ENCODE measurements around the gene ABHD13.
"Not testable (repeated sequence)": the region's sequence is repeated elsewhere in the genome, so short reads cannot be mapped to it uniquely, and the experiment has no call there.

Gene ABHD13

DNA sequence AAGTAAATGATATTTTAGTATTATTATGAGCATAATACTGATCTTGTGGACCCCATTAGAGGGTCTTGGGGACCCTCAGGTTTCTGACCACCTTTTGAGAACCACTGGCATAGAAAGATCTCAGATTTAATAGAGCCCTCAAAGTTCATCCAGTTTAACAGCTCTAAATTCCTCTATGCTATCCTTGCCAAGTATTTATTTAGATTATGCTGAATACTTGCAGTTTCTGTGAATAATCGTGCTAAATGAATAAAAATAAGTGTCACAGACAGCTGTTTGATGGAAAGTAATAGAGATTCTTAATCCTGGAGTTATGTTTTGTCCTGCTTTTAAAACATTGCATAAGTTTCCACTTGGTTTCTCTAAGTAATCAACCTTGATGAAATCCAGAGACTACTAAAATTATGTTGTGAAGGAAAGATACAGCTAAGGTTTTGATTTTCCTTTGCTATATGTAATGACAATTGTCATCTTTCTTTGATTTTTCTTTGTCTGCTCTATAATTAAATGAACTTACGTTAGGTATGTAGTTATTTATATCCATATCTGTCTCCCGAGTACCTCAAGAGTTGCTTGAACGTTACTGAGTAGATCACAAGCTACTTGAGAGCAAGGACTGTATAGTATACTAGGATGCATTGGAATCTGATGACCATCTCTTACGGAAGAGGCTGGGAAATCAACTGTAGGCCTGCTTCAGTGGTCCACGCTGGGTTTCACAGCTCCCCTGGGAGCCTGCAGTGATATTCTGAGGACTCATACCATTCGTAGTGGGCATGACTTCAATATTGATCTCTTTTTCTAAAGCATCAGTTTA is 5.7 kb downstream of the ABHD13 start:
- no peak for DNase-seq (ENCODE audit: low spot score)

DNA sequence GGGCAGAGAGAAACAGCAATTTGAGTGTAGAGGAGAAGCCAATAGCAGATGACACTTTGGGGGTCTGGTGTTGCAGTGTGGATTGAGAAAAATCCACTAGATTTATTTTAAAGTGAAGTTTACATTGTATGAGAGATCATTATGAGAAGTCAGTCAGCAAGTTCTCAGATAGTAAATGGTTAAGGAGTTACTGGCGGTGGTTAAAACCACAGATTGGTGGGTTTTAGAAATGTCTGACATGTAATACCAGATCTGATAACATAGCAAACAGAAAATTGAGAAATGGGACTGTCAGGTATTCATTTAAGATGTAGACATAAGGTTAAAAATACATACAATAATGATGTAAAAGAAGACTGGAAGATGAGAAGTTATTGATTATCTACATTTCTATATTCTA is 7.2 kb downstream of the ABHD13 start:
- DNase-seq (ENCODE audit: low spot score), result no peak

DNA sequence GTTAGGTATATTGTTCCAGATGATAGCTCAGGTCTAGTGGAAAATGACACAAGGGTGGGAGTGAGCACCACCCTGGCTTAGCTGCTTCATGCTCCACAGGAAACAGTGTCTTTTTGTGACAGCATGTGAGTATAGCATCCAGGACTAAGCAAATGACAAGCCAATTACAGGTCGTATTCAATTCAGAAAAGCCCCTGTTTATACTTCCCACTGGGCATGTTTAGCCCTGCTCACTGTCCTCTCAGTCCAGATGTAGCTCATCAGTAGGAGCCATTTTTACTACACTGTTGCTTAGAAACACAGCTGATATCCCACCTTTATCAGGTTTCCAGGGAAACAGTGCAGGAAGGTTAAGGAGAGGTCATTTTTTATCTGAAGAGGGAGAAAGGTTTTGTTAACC is 8.0 kb downstream of the ABHD13 start:
- DNase-seq (ENCODE audit: low spot score), result no peak

DNA sequence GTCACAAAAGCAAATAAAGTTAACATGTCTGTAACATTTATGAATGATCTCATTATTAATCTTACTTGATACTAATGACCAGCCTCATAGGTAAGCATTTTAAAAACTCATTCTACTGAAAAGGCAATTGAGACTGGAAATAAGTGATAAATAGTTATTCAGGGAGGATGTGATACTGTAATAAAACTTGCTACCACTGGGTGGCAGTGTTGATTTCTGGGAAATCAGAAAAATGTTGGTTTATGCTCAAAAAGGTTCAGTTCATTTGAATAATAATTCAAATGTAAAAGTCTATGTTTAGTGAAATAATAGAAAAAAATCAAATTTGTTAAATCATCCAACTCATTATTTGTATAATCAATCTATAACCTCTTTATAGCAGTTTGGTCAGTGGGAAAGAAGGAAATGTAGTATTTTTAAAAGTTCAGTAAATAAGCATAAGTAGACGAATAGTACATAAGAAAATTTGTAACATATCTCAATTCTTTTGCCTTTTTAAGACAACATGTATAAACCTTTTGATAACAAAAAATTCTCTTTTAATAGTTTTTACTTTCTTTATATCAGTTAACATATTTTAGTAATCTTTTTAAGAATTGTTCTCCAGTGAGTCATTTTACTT is 9.6 kb downstream of the ABHD13 start:
- DNase-seq (ENCODE audit: low spot score), result peak; percentile 75

DNA sequence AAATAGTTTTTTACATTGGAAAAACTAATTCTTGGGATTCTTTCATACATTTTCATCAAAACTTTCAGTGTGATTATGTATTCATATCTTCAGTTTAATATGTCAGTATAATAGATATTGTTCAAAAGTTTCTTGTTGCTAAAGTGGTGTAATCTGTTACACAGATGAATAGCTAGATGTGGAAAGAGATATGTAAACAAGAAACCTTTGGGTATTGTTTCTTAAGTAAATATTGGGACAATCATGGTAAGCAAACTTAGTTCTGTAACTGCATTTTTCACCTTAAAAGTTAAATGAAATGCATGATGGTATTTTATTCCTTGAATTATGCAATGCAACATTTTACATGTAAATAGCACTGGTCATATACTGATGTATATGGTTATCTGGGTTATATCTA is 12.2 kb downstream of the ABHD13 start:
- DNase-seq (ENCODE audit: low spot score), result no peak

DNA sequence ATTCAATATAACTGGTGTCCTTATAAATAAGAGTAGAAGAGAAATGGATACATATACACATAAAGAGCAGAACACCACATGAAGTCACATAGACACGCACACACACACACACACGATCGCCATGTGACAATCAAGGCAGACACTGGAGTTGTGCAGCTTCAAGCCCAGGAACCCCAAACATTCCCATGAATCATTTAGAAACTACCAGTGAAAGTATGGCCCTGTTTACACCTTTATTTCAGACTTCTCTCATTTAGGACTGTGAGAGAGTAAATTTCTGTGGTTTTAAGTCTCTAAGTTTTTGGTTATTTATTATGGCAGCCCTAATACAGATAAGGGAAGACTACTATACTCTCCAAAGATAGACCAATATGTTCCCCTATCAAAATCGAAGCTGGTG is 31.0 kb downstream of the ABHD13 start:
- DNase-seq (ENCODE audit: low spot score), result no peak

DNA sequence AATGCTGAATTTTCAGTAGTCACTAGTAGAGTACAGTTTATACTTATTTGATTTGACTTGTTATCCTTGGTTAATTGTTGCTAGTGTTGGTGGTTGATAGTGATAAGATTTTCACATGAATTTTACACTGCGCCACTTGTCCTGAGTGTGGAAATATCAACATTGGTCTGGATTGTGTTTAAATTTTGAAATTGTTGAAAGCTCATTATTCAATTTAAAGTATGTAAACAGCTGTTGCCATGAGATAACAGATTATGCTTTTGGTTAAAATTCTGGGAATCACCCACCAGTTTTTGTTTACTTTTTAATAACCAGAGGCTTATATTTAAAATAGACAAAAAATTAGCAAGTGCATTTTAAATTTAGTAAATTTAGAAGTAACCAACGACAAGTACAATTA is 39.1 kb downstream of the ABHD13 start:
- no peak for DNase-seq (ENCODE audit: low spot score)

DNA sequence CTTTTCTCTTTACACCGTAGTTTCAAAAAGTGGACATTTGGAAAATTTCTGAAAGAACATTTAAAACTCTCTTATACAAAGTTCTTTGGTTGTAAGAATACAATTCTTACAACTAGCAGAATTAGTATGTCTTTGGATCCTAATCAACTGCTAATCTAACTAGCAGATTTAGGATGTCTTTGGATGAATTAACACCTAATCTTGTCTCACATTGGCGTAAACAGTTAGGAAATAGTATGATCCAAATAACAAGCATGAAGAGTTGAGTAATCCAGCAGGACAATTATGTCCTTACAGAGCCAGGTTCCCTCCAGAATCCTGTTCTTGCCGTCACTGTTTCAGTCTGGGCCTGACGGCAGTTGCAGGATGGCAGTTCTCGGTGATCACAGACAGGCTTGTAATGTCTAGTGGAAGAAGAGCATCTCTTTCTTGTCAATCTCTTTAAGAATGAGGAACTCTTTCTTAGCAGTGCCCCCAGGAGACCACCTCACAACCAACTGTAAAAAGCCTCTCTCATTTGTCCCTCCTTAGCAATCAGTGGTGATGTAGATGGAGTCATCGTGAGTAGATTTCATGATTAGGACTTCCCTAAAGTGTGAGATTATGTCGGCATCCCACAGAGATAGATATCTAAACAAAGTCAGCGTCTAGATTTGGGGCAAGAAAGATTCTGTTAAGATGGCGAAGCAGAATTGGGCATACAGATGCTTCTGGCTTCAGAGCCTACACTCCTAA is 45.6 kb downstream of the ABHD13 start:
- DNase-seq (ENCODE audit: low spot score), result no peak

DNA sequence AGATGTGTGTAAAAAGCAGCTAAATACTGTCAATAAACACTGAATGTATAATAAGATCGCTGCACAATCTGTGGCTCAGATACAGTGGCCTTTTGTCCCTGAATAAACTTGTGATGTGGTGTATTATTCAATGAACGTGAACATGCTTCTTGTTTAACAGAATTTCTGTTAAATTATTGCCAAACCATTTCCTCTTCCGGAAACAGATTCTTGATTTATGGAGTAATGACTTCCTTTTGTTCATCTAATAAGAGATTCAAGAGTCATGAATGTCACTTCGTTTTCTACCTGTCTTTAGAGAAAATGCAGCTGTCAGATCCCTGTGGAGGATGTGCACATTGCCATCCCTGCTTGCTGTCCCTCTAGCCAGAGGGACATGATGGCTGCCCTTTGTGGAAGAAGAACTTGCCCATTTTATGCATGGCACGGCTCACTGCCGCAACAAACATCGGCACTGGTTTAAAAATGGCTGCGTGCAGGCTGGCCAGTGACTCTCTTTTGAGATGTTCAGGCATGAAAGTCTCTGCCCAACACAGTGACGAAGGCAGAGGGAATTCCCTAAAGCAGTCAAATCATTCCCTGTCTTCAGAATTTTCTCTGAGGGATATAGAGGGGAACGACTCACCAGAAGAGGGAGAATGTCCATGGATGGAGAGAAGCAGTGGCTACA is 48.3 kb downstream of the ABHD13 start:
- DNase-seq (ENCODE audit: low spot score), result no peak

DNA sequence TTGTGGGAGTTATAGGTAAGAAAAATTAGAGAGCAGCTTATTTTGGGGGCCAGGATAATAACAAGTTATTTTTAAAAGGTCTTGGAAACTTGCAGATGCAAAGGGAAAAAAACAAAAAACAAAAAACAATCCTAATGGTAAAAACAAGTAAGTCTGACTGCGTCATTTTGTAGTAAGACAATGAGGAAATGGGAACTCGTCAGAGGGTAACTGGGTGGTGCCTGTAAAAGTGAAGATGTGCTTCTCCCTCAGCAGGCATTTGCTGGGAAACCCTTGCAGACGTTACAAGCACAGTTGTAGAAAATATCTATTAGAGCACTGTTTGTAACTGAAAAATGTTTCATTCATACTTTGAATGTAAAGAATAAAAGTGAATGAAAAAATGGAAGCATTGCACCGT is 49.2 kb downstream of the ABHD13 start:
- no peak for DNase-seq (ENCODE audit: low spot score)

DNA sequence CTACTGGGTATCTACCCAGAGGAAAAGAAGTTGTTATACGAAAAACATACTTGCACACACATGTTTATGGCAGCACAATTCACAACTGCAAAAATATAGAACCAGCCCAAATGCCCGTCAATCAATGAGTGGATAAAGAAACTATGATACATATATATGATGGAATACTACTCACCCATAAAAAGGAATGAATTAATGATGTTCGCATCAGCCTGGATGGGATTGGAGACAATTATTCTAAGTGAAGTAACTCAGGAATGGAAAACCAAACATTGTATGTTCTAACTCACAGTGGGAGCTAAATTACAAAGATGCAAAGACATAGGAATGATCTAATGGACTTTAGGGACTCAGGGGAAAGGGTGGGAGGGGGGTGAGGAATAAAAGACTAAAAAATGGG is 49.7 kb downstream of the ABHD13 start:
- DNase-seq (ENCODE audit: low spot score), result not testable (repeated sequence)

DNA sequence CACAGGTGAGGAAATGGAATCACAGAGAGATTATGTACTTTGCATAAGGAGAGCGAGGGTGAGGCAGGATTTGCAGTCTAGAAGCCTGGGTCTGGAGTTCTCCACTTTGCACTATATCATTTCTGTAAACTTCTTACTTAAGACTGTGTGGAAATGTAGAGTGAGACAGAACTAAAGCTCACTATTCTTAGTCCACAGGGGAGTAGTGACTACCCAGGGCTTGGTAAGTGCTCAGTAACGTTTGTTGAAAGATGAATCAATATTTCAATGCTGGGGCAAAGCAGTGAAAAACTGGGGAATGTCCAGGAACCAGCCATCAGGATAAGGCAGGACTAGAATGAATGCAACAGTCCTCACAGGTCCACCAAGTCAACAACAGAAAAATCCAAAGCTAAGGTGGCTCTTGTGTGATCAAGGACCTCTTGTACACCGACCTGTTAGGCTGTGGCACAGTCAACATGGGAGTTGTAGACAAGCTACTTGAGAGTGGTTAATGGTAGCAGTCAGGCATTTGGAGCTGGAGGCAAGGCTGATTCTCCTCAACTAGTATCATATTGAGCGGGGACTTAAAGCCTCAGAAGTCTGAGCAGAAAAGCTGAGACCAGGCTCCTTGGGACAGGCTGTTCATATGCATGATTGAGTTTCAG is 50.4 kb downstream of the ABHD13 start:
- peak; percentile 12 for DNase-seq (ENCODE audit: low spot score)

DNA sequence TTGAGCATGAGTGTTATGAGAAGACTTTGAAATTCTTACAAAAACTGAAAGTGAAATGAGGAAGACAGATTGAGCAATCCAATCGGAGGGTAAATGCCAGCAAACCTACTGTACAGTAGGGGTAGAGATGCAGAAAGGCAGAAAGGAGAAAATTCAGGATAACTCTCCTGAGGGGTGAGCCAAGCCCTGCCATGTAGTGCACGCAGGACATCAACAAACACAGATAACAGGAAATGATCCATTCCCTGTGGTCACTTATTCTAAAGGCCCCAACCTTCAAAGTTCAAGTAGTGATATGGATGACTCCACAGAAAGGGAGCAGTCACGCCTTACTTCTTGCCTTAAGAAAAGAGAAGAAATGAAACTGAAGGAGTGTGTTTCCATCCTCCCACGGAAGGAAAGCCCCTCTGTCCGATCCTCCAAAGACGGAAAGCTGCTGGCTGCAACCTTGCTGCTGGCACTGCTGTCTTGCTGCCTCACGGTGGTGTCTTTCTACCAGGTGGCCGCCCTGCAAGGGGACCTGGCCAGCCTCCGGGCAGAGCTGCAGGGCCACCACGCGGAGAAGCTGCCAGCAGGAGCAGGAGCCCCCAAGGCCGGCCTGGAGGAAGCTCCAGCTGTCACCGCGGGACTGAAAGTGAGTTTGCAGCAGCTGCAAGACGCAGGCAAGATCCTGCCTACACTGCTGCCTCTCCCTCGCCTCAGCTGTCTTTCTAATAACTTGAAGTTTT is 51.6 kb downstream of the ABHD13 start, which contains the start of gene TNFSF13B:
Gene TNFSF13B, plus strand, starts transcription at position 118 of the 728 bp plus-strand sequence. Its CDS starts 178 bp downstream, at position 296.
- peak; percentile 68 for DNase-seq (ENCODE audit: low spot score)

DNA sequence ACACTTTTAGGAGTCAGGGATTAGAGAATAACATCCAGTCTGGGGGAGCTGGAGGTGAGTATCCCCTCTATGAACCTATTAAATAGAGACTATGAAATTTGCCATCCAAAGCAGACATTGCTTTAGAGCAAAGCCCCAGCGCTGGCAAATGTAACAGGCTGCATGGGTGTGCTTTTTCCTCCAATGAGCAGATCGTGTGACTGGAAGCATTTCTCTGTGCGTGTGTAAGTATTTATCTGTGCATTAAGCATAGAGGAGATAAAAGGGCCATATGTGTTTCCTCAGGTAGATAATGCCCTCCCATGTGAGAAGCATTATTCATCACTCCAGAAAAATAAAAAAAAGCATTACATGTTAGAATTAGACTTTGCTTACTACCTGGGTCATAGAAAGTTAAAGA is 52.2 kb downstream of the ABHD13 start:
- DNase-seq (ENCODE audit: low spot score), result no peak

DNA sequence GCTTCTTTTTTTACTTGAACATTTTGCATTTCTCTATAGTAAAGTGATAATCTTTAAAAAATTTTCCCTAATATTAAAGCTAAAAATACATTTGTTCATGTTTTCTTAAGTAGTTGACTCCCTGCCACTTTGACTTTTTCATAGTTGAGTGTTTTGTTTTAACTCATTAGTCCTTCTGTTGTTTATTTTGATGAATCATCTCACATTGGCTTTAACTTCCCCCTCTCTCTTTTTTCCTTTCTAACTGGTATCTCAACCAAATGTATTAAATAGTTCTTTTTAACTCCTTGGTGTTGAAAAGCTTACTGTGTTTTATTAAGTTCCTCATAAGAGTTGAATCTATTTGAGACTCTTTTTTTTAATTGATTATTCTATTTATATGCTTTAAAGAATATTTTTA is 54.1 kb downstream of the ABHD13 start:
- no peak for DNase-seq (ENCODE audit: low spot score)

DNA sequence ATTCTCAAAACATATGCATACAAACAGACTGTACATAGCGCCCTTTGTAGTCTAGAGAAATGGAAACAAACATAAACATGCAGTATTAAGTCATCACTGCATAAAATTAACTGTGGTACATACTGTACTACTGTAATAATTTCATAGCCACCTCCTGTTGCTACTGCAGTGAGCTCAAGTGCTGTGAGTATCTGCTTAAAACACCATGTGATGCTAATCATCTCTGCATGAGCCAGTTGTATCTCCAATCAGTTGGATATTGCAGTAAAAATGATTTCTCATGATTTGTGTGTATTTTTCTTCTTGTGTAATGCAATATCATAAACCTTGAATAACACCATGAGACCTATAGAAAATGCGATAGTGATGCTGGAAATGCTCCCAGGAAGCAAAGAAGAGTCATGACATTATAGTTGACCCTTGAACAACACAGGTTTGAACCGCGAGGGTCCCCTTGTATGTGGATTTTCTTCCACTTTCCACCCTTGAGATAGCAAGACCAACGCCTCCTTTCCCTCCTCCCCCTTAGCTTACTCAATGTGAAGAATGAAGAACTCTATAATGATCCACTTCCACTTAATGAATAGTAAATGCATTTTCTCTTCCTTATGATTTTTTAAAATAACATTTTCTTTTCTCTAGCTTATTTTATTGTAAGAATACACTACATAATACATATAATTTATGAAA is 55.4 kb downstream of the ABHD13 start:
- no peak for DNase-seq (ENCODE audit: low spot score)

DNA sequence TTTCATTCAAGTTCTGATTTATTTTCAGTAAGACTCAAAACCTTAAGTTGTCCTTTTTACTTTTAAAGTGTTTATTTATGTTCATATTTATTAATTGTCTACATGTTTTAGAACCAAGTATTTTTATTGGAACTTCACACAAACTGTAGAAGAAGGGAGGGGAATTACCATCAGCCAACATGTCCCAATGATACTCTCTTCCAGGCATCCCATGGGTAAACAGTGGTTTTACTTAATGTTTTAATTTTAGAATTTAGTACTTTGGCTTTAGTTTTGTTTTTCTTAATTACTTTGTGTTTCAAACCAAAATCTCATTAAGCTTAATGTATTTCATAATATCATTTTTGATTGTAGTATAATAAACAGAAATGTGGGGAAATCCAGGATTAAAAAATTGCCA is 56.5 kb downstream of the ABHD13 start:
- no peak for DNase-seq (ENCODE audit: low spot score)

DNA sequence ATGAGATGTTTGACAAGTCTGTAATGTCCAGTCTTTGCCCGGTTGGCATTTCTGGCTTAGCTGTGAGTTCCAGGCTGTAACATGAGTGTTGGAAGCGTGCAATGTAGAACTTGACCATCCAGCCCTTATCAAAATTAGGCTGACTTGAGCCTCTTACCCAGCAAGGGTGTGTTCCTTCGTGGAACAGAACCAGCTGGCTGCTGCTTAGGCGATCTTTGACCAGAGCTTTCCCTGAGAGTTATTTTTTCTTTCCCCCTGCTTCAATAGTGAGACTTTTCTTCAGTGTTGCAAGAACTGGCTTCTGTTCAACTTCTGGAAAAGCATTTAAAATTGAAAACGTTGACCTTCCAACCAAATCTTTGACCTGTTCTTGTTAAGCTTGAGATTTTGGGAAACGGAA is 57.9 kb downstream of the ABHD13 start:
- no peak for DNase-seq (ENCODE audit: low spot score)

DNA sequence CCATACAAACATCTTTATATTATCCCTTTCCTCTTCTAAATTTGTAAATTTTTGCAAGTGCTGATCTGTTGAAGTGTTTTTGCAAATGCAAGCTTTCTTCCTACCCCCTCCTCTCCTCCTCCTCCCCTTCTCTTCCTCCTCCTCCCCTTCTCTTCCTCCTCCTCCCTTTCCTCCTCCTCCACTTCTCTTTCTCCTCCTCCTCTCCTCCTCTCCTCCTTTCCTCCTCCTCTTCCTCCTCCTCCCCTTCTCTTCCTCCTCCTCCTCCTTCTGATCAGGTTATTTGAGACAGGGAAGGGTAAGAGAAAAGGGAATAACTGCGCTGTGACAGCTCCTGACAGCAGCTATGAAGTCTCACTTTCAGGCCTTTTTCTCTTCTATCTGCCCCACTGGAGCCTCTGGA is 60.3 kb downstream of the ABHD13 start:
- no peak for DNase-seq (ENCODE audit: low spot score)

DNA sequence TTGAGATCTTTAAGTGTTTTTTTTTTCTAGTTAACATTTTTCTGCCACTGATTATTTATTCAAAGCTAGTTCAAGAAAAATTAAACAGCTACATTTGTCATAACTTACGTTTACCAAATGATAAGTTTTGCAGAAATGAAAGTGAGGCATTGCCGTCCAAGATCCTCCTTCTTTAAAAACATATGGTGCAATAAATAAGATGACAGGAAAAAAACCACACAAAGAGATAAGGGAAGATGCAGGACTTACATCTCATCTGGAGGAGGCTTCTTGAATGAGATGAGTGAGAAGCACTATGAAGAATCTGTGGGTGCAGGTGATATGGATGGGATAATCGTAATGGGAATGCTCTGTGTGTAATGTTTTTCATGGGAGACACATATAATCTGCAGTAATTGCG is 63.7 kb downstream of the ABHD13 start:
- no peak for DNase-seq (ENCODE audit: low spot score)

DNA sequence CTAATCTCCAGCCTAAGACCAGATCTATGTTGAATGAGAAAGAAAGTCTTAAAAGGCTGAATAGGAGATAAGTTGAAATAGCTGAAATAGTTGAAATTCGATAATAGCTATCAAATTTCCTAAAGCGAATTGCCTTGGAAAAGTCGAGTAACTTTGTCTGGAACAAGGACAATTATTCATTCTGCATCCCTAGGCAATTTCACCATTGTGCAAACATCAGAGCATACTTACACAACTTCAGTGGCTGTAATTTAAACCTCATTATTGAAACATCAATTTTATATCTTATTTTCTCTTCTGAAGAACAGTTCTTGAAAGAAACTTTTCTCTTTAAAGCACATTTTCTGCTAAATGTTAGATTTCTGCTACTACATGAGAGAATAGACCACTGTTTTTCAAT is 64.9 kb downstream of the ABHD13 start:
- DNase-seq (ENCODE audit: low spot score), result no peak

Data from NAMALWA (cell line).